SJCRH30 (cell line): ENCODE results near the gene ALDH1A3. TPM values are rescaled to one million over a fixed set of nuclear protein-coding genes. Genes with fewer than 3 reads are reported as not detected.
A peak's percentile ranks its signal among the peaks of the same experiment; 100 is the strongest.

Experiments used
- DNase-seq, 2 experiments: peaks; one replicate each; pipeline ENCODE4 v3.0.0-alpha.2; 2015 to 2020
- H3K27ac ChIP-seq: fragments of 250-450 bp; sonication (Bioruptor Pico); 2 replicates; pipeline ENCODE4 v1.5.1; 2020; ENCODE audit warnings: mild to moderate bottlenecking, moderate library complexity
- H3K27me3 ChIP-seq: fragments of 250-450 bp; sonication (Bioruptor Pico); 2 replicates; pipeline ENCODE4 v1.5.1; 2020; ENCODE audit warnings: mild to moderate bottlenecking, moderate library complexity
- H3K36me3 ChIP-seq: fragments of 250-450 bp; sonication (Bioruptor Pico); 2 replicates; pipeline ENCODE4 v1.5.1; 2020; ENCODE audit warnings: mild to moderate bottlenecking, moderate library complexity
- H3K4me1 ChIP-seq: fragments of 250-450 bp; sonication (Bioruptor Pico); 2 replicates; pipeline ENCODE4 v1.5.1; 2020; ENCODE audit warnings: mild to moderate bottlenecking, moderate library complexity
- H3K4me3 ChIP-seq: fragments of 250-450 bp; sonication (Bioruptor Pico); 2 replicates; pipeline ENCODE4 v1.5.1; 2020; ENCODE audit warnings: mild to moderate bottlenecking, moderate library complexity
- H3K9me3 ChIP-seq: fragments of 250-450 bp; sonication (Bioruptor Pico); replicated peaks from 2 replicates; pipeline ENCODE4 v1.5.1; 2020; ENCODE audit warnings: mild to moderate bottlenecking, moderate library complexity
- total RNA-seq: library from RNA; depleted of rRNA; stranded (reverse); fragments of >200 nt; shearing (Covaris generic); gene quantifications from 2 replicates; pipeline ENCODE4 v1.2.3, GENCODE V29; 2014

Gene ALDH1A3
- total RNA-seq, 1 experiment from 2014 or later: 154 TPM

DNA sequence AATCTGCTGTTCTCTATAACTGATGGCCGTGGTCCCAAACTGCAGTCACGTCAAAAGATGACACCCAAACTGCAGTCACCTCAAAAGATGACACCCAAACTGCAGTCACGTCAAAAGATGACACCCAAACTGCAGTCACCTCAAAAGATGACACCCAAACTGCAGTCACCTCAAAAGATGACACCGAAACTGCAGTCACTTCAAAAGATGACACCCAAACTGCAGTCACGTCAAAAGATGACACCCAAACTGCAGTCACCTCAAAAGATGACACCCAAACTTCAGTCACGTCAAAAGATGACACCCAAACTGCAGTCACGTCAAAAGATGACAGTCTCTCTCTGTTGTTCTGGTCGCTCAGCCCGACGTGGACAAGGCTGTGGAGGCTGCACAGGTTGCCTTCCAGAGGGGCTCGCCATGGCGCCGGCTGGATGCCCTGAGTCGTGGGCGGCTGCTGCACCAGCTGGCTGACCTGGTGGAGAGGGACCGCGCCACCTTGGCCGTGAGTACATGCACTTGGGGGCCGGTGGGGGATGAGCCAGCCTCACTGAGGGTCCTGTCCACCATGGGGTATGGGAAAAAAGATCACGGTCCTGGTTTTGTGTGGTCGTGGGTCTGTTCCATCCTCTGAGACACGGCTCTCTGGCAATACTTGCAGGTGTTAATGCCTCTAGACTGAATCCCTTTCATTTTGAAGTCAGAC is 7.7 kb downstream of the ALDH1A3 start:
- peaks cover 24% of the 10 kb centered on the region for H3K4me1 ChIP-seq
- H3K9me3 ChIP-seq: no peaks in the 10 kb centered on the region
- H3K36me3 ChIP-seq: peaks cover 37% of the 10 kb centered on the region
- H3K27me3 ChIP-seq: no peaks in the 10 kb centered on the region
- H3K4me3 ChIP-seq: no peak overlapping the region
- H3K27ac ChIP-seq: no peak overlapping the region
- no peak for DNase-seq

DNA sequence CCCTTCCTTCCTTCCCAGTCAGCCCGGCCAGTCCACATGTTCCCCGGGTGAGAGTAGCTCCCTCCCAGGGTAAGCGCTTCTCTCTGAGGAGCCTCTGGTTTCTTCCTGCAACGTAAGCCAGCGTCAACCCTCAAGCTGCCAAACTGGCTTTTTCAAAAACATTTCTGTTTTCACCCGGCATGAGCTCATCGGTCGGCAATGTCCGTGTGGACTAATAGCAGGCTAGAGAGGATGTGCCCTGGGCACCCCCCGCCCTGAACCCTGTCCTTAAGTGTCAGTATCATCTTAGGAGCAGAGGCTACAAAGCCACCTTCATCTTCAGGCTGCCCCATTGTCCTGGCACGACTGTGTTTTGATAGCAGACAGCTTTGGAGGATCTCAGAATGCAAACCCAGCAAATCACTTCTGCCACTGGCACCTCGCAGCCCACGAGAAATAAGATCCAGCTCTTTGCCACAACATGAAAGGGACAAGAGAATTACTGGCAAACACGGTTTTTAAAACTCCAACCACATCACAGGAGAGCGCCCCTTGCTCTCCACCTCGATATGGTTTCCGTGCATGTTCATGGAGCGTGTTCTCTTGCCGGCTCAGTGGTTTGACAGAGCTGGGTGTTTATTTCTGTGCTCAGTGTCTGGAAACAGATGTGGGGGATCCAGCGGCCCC is 9.9 kb downstream of the ALDH1A3 start:
- peak; percentile 47 to 50 for DNase-seq

DNA sequence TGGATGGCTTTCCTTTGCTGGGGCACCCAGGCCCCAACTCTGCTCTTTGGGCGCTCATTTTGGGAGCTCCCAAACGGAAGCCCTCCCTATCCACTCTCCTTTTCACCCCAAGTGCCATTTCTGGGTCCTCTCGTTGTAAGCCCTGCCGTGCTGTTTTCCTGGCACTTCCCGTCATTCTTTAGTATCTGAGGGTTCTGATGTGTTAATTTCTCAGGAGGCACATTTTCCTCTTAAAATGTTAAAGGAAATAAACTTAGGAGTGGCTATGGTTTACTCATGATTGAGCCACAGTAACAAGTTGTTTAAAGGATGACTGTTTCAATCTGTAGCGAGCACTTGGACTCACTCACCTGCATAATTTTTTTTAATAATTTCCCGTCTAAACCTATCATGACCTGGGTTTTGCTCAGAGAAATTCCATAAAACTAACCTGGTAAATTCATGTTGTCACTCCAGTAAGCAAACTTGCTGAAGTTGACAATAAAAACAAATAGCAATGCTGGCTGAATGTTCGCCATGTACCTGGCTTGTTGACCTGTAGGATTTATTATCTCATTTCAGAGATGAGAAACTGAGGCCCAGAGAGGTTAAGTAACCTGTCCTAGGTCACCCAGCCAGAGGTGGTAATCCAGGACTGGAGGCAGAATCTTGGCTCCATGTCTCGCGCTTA is 10.6 kb downstream of the ALDH1A3 start:
- H3K27me3 ChIP-seq: no peaks in the 10 kb centered on the region
- peak overlapping the region; percentile 48; the same call in 1 of the 2 replicates for H3K27ac ChIP-seq
- peaks cover 46% of the 10 kb centered on the region for H3K36me3 ChIP-seq
- no peaks in the 10 kb centered on the region for H3K9me3 ChIP-seq
- H3K4me3 ChIP-seq: peak overlapping the region; percentile 26
- H3K4me1 ChIP-seq: peaks cover 22% of the 10 kb centered on the region
- no peak for DNase-seq

More for the DNA sequence above, 9.9 kb downstream of the ALDH1A3 start:
- no peaks in the 10 kb centered on the region for H3K9me3 ChIP-seq
- H3K27ac ChIP-seq: peak overlapping the region; percentile 48
- peak overlapping the region; percentile 26 for H3K4me3 ChIP-seq
- H3K27me3 ChIP-seq: no peaks in the 10 kb centered on the region
- peaks cover 43% of the 10 kb centered on the region for H3K36me3 ChIP-seq
- H3K4me1 ChIP-seq: peaks cover 22% of the 10 kb centered on the region

DNA sequence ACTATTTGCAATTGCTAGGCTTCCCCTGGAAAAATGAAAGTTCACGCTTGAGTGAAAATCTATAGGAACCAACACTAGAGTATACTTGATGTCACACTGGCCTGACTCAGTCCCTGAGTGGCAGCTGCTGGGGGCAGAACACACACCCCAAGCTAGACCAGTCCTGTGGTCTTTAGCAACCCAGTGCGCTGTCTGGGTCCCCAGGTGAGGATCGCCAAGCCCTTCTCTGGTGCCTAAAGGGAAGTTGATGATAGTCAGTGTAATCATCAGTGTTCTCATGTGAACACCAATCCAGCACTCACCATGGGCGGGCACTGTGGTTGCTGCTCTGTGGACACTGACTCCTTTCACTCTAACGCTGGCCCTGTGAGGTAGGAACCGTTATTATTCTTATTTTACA is 11.2 kb downstream of the ALDH1A3 start:
- no peaks in the 10 kb centered on the region for H3K27me3 ChIP-seq
- no peak for DNase-seq
- no peak overlapping the region for H3K4me3 ChIP-seq
- no peaks in the 10 kb centered on the region for H3K9me3 ChIP-seq
- no peak overlapping the region; the same call in 1 of the 2 replicates for H3K27ac ChIP-seq
- H3K4me1 ChIP-seq: peaks cover 22% of the 10 kb centered on the region
- peaks cover 42% of the 10 kb centered on the region for H3K36me3 ChIP-seq

DNA sequence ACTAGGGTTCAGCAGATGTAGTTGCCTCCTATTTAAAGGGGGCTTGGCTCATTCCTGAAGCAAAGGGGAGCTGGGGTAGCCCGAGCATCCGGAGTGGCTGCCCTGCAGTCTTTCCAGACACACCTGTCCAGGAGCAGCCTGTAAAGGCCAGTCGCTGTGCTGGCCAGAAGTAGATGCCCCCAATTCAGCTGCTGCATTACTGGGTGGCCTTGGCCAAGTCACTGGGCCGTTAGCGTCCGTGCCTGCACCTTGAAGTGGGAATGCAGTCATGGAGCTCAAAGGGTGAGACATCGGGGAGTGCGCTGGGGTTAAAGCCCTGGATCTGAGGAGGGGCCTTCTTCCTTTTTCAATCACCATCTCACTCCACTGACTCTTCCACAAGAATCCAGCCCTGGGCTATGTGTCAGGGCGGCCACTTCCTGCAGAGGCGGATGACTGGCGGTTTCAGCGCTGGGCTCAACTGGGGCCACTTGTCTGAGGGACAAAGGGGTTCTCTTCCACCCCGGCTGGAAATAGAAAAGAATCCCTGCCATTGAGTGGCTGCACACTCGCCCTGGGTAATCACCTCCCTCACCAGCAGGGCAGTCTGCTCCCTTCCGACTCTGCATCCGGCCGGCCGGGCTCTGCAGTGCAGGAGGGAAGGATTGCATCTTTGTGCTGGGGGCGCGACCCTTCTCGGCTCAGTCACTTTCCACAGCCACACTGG is 11.8 kb downstream of the ALDH1A3 start:
- Histone ChIP-seq H3K4me1 (peaks cover 22% of the 10 kb centered on the region), H3K27ac (peak overlapping the region; percentile 6; the same call in 1 of the 2 replicates), H3K9me3 (no peaks in the 10 kb centered on the region), H3K27me3 (no peaks in the 10 kb centered on the region), H3K36me3 (peaks cover 42% of the 10 kb centered on the region), H3K4me3 (no peak overlapping the region)
- DNase-seq: peak in 1 of 2 experiments; percentile 36

DNA sequence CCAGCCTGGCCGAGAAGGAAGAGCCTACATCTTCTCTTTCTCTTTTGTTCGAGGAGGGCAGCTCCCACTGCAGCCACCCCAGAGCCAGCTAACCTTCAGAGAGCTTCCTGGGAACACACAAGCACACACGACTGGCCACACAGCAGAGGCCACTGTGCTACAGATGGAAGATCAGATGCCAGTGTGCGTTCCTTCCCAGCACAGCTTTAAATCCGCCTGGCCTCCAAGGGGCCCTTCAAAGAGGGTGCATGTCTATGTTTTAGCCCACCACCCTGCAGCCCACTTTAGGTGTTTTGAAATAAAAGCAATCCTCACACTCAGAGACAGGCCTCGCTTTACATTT is 12.4 kb downstream of the ALDH1A3 start:
- Histone ChIP-seq H3K9me3 (no peaks in the 10 kb centered on the region), H3K4me3 (no peak overlapping the region), H3K27me3 (no peaks in the 10 kb centered on the region), H3K4me1 (peaks cover 22% of the 10 kb centered on the region), H3K27ac (no peak overlapping the region; the same call in 1 of the 2 replicates), H3K36me3 (peaks cover 42% of the 10 kb centered on the region)
- DNase-seq: no peak

DNA sequence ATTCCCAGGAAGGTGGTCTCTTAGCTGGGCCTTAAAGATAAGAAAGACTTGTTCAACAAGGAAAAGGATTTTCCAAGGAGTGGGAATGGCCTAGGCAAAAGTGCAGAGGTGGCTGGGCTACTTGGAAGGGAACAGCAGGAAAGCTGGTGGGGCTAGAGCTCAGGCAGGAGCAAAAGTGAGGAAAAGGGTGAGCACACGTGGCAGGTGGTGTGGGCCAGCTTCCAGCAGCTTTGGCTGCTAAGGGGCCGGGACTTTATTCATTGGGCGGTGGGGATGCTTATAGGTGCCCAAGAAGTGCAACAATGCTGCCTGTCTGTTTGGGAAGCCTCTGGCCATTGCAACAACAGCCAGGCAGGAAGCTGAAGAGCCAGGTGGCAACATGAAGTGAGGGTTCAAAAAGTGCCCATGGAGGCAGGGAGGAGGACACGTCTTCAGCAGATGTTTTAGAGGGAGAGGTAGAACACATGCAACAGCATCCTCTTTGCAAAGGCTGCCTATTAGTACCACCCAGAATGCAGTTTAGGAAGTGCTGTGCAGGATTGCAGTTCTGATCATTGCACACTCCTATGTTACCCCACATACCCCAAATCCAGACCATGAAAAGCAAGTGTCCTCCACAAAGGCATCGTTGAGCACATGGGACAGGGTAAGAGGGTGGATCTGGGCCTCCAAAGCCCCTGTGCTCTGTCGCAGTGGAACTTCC is 13.8 kb downstream of the ALDH1A3 start:
- Histone ChIP-seq H3K4me3 (no peak overlapping the region), H3K36me3 (peaks cover 34% of the 10 kb centered on the region)
- no peak for DNase-seq

DNA sequence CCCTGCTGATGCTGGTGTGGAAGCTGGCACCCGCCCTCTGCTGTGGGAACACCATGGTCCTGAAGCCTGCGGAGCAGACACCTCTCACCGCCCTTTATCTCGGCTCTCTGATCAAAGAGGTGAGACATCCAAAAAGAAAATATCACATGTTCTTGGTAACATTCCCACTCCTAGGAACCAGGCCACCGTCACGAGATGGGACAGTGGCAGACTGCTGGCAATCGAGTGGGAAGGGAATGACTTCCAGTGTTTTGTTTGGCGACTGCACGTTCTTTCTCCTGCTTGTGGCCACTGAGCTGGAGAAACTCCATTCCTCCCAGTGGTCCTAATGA is 14.3 kb downstream of the ALDH1A3 start:
- H3K27ac ChIP-seq: no peak overlapping the region
- no peaks in the 10 kb centered on the region for H3K9me3 ChIP-seq
- H3K4me3 ChIP-seq: no peak overlapping the region
- H3K4me1 ChIP-seq: peaks cover 14% of the 10 kb centered on the region
- H3K27me3 ChIP-seq: no peaks in the 10 kb centered on the region
- DNase-seq: no peak
- peaks cover 34% of the 10 kb centered on the region for H3K36me3 ChIP-seq

More for the DNA sequence above, 13.8 kb downstream of the ALDH1A3 start:
- H3K27me3 ChIP-seq: no peaks in the 10 kb centered on the region
- H3K4me1 ChIP-seq: peaks cover 19% of the 10 kb centered on the region
- H3K9me3 ChIP-seq: no peaks in the 10 kb centered on the region
- H3K27ac ChIP-seq: no peak overlapping the region

DNA sequence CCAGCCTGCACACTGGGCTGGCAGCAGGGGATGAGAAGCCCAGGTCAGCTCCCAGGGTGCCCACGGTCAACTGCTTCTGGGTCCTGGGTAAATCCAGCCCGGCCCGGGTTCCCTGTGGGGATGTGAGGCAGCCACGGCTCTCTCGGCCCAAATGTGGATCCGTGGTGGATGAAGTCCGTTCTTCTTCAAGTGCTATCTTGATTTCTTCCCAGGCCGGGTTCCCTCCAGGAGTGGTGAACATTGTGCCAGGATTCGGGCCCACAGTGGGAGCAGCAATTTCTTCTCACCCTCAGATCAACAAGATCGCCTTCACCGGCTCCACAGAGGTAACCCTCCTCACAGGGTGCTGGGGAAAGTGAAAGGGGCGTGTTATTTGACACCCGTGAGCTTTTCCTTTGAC is 16.1 kb downstream of the ALDH1A3 start:
- peaks cover 29% of the 10 kb centered on the region for H3K36me3 ChIP-seq
- no peaks in the 10 kb centered on the region for H3K27me3 ChIP-seq

DNA sequence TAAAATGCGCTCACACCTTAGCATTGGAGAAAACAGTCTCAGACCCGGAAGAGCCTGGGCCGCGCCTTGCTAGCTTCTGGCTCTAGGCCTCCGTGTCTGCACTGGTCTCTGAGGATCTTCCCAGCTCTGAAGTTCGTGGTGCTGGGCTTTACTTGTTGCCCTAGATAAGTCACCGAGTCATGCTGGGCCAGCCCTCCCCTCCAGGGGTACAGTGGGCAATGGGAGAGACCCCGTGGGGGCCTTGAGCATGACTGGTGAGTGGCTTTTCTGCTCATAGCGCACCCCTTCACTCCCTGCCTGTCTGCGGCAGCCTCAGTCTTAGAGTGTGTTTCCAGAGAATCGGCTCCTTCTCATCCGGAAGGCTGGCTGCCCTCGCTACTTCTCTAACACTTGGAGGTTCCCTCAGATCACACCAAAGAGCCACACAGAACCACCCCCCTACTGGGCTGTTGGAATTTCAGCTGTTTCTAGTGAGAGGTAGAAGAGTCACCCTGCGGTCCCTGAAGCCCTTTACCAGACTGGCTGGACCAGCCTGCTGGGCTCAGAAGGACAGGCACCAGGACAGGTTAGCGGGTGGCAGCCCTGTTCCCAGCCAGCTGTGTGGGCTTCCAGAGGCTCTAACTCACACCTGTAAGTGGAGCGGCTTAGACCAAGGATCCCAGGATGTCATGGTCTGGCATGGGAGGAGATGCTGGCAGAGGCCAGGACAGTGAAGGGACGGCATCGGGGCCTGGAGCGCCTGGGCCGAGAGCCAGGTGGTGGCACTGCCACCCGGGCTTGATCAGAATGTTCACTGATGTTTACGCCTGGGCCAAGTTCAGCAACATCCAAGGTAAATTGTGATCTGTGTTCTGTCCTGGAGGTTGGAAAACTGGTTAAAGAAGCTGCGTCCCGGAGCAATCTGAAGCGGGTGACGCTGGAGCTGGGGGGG is 17.9 kb downstream of the ALDH1A3 start:
- Histone ChIP-seq H3K36me3 (peaks cover 19% of the 10 kb centered on the region), H3K4me1 (peaks cover 33% of the 10 kb centered on the region), H3K9me3 (no peaks in the 10 kb centered on the region), H3K27ac (no peak overlapping the region), H3K4me3 (no peak overlapping the region), H3K27me3 (no peaks in the 10 kb centered on the region)
- no peak for DNase-seq

More for the DNA sequence above, 16.1 kb downstream of the ALDH1A3 start:
- DNase-seq: no peak
- Histone ChIP-seq H3K9me3 (no peaks in the 10 kb centered on the region), H3K27ac (no peak overlapping the region), H3K4me1 (peaks cover 22% of the 10 kb centered on the region), H3K4me3 (no peak overlapping the region)

DNA sequence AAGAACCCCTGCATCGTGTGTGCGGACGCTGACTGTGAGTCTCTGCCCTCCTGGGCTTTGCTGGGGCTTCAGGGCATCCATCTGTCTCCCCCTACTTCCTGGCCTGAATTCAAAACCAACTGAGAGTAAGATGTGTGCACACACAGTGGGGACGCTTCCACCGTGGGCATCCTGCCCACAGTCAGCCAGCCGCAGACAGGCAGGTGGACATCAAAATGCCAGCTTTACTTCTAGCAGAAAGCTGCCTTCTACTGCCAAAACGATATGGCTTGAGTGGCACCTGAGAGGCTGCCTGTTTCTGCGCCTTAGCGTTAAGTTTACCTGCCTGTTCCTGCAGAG is 18.5 kb downstream of the ALDH1A3 start:
- H3K9me3 ChIP-seq: no peaks in the 10 kb centered on the region
- no peaks in the 10 kb centered on the region for H3K27me3 ChIP-seq
- no peak overlapping the region for H3K27ac ChIP-seq
- H3K36me3 ChIP-seq: peaks cover 15% of the 10 kb centered on the region; the same call in 1 of the 2 replicates
- no peak overlapping the region for H3K4me3 ChIP-seq
- DNase-seq: no peak
- peaks cover 36% of the 10 kb centered on the region for H3K4me1 ChIP-seq

DNA sequence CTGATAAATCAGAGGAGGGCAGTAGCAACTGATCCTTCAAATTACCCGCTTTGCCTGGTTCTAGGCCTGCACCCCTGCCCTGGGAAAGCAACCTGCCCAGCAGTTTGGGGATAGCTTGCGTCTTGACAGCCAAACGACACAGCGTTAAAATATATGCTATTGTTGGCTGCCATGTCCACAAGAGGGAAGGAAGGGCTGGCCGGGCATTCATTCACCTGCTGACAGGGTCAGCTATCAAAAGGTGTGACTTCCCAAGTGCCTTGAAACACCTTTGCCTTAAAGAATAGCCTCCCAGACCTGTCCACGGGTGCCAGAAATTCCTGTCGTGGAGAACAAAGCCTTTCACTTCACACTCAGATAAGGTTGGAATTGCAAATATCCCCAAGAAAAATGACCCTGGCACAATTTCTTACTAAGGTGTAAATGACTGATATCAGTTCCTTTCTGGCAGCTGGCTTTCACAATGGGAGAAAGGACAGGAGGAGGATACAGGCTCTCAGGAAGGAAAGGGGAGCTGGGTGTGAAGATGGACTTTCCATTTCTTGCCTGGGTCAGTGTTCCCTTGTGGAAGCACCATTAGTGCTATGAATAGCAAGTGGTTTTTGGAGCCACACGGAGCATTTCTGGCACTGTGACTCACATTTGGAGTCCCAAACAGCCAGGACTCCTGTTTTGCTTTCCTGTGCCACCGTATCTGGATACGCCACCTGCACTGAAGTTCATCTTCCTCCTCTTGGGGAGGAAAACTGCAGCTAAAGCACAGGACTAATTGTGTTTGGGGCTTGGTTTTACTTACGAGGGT is 19.2 kb downstream of the ALDH1A3 start:
- H3K27me3 ChIP-seq: no peaks in the 10 kb centered on the region
- H3K4me3 ChIP-seq: no peak overlapping the region
- DNase-seq: no peak
- peak overlapping the region; percentile 95; the same call in 1 of the 2 replicates for H3K27ac ChIP-seq
- H3K4me1 ChIP-seq: peaks cover 44% of the 10 kb centered on the region
- no peaks in the 10 kb centered on the region for H3K9me3 ChIP-seq
- H3K36me3 ChIP-seq: peaks cover 22% of the 10 kb centered on the region; the same call in 1 of the 2 replicates

DNA sequence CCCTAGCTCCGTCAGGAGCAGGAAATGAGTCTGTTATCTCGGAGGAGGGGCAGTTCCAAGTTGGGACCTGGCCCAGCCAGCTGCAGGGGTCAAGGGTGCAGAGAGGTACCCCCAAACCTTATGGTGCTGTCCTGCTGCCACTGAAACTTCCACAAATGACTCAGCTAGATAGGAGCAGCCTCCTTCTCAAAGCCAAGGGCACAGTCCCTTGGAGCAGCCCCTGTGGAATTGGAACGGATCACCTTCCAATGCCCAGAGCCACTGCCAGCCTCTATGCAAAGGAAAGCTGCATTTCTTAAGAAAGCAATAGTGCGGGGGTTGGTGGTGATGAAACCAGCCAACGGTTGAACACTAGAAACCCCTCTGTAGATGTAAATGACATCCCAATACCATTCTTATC is 20.0 kb downstream of the ALDH1A3 start:
- no peak overlapping the region for H3K4me3 ChIP-seq
- peak overlapping the region; percentile 95 for H3K27ac ChIP-seq
- DNase-seq: peak in 1 of 2 experiments; percentile 39
- no peaks in the 10 kb centered on the region for H3K27me3 ChIP-seq
- H3K4me1 ChIP-seq: peaks cover 44% of the 10 kb centered on the region
- H3K9me3 ChIP-seq: no peaks in the 10 kb centered on the region
- H3K36me3 ChIP-seq: peaks cover 24% of the 10 kb centered on the region
